Stomach smooth muscle (tissue), 2 donors: Measurements from ENCODE around the gene RUFY3.

Experiments used
- H3K27ac ChIP-seq: one replicate; pipeline ENCODE4 v1.7.0; 2013; ENCODE audit warnings: mild to moderate bottlenecking, low read length, inconsistent platforms
- H3K27me3 ChIP-seq, 2 donors: one replicate each; pipeline ENCODE4 v1.7.0; 2013; ENCODE audit warnings: low read length in 2 of 2; ENCODE audit not compliant: insufficient read depth in 2 of 2, control insufficient read depth in 1 of 2
- H3K36me3 ChIP-seq, 2 donors: one replicate each; pipeline ENCODE4 v1.7.0; 2013; ENCODE audit warnings: low read length in 2 of 2; ENCODE audit not compliant: control insufficient read depth in 2 of 2, insufficient read depth in 2 of 2
- H3K4me1 ChIP-seq: one replicate; pipeline ENCODE4 v1.7.0; 2013; ENCODE audit warnings: low read length; ENCODE audit not compliant: control insufficient read depth, insufficient read depth
- H3K4me3 ChIP-seq, 2 donors: one replicate each; pipeline ENCODE4 v1.7.0; 2013; ENCODE audit warnings: low read length in 2 of 2
- H3K9ac ChIP-seq, 2 donors: one replicate each; pipeline ENCODE4 v1.7.0; 2013; ENCODE audit warnings: low read length in 2 of 2, mild to moderate bottlenecking in 1 of 2
- H3K9me3 ChIP-seq, 2 donors: one replicate each; pipeline ENCODE4 v1.7.0; 2013; ENCODE audit warnings: low read length in 2 of 2; ENCODE audit not compliant: control insufficient read depth in 2 of 2
- donor health status: healthy.
- donor health status: Pancreatic carcinoma.

RUFY3 gene

DNA sequence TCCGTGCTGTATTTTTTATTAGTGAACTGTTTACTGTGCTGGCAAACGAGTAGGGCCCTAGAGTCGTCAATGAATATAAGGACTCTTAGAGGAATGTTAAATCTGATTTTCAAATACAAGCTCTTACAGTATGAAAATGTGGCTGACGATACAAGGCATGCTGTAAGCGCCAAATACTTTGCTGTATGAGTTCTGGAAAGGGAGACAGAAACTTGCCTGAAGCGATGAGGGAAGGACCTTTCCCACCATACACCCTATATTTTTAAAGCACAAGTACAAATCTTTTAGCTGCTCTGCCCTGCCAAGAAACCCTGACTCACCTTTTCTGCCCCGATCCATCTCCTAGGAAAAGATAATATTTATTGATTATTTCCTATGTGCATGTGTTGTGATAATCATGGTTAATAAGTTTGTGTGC, 15.7 kb upstream of the RUFY3 start:
- Histone ChIP-seq H3K9me3 (no peaks in the 10 kb centered on the region), H3K4me1 (peaks cover 19% of the 10 kb centered on the region), H3K36me3 (no peaks in the 10 kb centered on the region), H3K27me3 (no peaks in the 10 kb centered on the region), H3K4me3 (peak overlapping the region; percentile 79 to 90), H3K27ac (peak overlapping the region; percentile 86), H3K9ac (peak overlapping the region; percentile 67 to 87)

DNA sequence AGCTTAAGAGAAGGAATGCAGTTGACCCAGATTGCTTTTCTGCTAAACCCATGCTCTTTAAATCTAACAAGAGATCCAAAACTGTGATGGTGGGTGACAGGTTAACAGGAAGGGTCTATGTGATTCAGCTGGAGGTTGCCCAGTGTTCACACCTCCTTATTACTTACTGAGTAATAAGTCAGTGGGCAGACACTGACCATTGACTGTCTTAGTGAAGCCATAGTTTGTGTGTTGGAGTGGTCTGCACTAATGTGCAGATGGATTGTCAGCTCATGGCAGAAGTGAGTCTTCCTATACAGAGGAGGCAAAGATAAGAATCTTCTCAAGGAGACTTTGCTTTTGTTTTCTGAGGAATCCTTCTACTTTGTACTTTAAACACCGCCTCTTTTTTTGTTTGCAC, 15.2 kb upstream of the RUFY3 start:
- Histone ChIP-seq H3K9ac (peak overlapping the region; percentile 67 to 87), H3K27ac (peak overlapping the region; percentile 86), H3K36me3 (no peaks in the 10 kb centered on the region), H3K4me3 (peak overlapping the region; percentile 79 to 90), H3K27me3 (no peaks in the 10 kb centered on the region), H3K4me1 (peaks cover 19% of the 10 kb centered on the region), H3K9me3 (no peaks in the 10 kb centered on the region)

DNA sequence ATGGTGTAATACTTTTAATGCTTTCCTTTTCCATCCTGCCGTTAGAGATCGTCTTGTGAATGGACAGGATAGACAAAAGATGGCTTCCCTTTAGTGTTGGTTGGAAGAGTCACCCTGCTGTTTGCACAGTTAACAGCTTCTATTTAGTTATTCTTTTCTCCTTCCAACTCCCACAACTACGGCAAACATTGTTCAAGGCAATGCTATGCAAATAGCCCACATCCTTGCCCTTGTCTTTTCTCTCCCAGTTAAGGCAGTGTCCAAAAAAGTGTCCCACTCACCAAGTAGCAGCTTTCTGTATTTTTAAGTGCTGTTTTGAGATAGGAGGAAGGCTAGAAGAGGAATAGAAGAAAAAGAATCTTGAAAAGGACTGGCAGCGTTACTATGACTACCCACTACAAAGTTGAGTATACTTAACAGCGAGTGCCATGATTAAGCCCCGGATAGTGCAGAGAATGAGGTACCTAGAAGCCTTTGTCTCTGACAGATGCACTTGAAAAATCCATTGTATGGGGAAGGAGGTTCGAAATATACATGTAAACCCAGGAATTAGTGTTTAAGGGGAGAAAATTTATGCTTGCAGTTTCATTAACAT, 12.1 kb upstream of the RUFY3 start:
- no peaks in the 10 kb centered on the region for H3K36me3 ChIP-seq
- no peak overlapping the region for H3K27ac ChIP-seq

GRCh38 chr4:70711599-70711998, 10.2 kb upstream of the RUFY3 start:
- Histone ChIP-seq H3K27me3 (no peaks in the 10 kb centered on the region), H3K4me3 (no peak overlapping the region), H3K4me1 (peaks cover 5% of the 10 kb centered on the region), H3K9ac (no peak overlapping the region), H3K36me3 (no peaks in the 10 kb centered on the region), H3K9me3 (no peaks in the 10 kb centered on the region), H3K27ac (no peak overlapping the region)

More for the DNA sequence above, 12.1 kb upstream of the RUFY3 start:
- Histone ChIP-seq H3K9me3 (no peaks in the 10 kb centered on the region), H3K27me3 (no peaks in the 10 kb centered on the region), H3K4me1 (peaks cover 15% of the 10 kb centered on the region), H3K4me3 (no peak overlapping the region), H3K9ac (no peak overlapping the region)

DNA sequence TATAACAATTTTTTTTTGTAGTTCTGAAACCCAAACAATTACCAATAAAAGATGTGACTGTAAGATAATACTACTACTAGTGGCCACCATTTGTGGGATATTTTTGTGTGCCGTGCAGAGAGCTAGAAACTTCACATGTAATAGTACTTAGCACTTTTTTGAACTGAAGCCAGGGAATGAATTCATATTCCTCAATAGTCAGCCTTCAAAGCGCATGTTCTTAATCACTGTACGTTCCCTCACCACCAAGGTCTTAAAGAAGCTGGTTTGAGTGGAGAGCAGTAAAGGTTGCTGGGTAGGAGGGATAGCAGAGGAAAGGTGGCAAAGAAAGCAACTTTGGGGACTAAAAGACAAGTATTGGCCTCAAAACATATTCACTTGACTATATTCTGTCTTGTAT, 9.6 kb upstream of the RUFY3 start:
- Histone ChIP-seq H3K27me3 (no peaks in the 10 kb centered on the region), H3K27ac (no peak overlapping the region), H3K9ac (no peak overlapping the region), H3K9me3 (no peaks in the 10 kb centered on the region), H3K4me3 (no peak overlapping the region), H3K4me1 (peaks cover 3% of the 10 kb centered on the region), H3K36me3 (no peaks in the 10 kb centered on the region)

- Histone ChIP-seq H3K27ac (no peak overlapping the region), H3K4me1 (no peaks in the 10 kb centered on the region), H3K9ac (no peak overlapping the region), H3K36me3 (no peaks in the 10 kb centered on the region), H3K9me3 (no peaks in the 10 kb centered on the region), H3K27me3 (no peaks in the 10 kb centered on the region), H3K4me3 (no peak overlapping the region)
These were observed 8.9 kb upstream of the RUFY3 start for GRCh38 chr4:70712604-70713452.

DNA sequence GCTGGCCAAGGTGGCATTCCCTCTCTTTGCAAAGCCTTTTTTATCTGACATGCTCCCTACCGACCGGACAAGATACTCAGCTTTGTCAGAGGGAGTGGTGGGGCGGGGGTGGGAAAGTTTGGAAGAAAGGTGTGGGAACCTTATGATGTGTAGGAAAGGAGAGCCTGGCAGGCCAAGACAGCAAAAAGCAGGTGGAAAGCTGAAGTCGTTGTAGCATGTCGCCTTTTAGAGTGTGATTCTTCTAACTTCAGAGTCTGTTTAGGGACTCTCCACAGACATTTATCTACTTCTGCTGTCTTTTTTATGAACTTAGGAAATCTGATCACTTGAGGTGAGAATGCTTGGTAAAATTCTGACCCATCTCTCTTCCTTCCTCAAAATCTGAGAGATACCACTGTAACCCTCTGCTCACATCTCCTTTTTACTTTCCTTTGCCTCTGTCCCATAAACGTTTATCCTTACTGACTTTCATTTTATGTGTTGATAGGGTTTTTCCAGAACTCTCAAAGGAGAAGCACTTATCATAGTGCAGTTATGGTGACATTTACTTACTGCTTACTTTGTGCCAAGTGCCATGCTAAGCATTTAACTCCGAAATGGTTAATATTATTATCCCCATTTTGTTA, 8.2 kb upstream of the RUFY3 start:
- Histone ChIP-seq H3K4me1 (no peaks in the 10 kb centered on the region), H3K36me3 (no peaks in the 10 kb centered on the region), H3K27me3 (no peaks in the 10 kb centered on the region), H3K4me3 (no peak overlapping the region), H3K9ac (no peak overlapping the region), H3K27ac (no peak overlapping the region), H3K9me3 (no peaks in the 10 kb centered on the region)

DNA sequence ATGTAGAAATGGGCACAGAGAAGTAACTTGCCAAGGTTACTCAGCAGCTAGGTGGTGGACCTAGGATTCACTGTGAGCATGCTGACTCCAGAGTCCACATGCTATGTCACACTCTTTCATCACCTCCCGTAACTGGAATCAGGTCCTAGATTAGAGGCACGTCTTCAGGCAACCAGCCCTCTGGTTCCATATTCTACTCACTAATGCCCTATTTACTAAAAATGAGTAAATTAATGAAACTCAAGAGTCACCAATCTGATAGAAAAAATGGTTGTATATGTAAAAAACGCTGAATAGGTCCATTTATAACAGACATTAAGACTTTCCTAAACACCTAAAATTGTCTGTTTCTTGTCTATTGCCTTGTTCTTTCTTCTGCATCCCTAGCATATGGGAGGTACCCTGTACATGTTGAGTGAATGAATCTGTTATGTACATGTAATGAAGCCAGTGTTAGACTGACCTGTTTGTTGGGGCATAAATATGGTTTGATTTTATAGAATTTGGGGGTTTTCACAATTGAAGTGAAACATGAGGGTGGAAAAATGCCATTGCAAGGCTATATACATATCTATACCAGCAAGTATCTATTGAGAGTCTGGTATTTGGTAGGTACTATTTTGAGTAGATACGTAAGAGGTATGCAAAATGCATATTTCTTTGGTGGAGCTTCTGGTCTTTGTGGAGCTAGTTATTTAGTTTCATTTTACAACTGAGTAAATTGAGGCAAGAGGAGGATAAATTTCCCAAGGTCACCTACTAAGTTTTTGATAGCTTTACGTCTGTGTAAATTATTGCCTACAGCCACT, 7.5 kb upstream of the RUFY3 start:
- Histone ChIP-seq H3K9me3 (no peaks in the 10 kb centered on the region), H3K36me3 (no peaks in the 10 kb centered on the region), H3K9ac (no peak overlapping the region), H3K27me3 (no peaks in the 10 kb centered on the region), H3K4me1 (no peaks in the 10 kb centered on the region), H3K27ac (no peak overlapping the region), H3K4me3 (no peak overlapping the region)

DNA sequence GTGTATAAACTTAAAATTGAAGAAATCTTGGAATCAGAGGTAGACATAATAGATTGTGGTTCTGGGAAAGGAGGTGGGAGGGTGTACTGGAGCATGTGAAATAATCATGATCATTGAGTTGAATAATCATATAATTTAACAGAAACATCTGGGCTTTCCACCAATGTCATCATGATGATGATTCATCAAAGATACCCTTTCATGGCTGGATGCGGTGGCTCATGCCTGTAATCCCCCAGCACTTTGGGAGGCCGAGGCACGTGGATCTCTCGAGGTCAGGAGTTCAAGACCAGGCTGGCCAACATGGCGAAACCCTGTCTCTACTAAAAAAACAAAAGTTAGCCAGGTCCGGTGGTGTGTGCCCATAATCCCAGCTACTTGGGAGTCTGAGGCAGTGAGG, 6.7 kb upstream of the RUFY3 start:
- Histone ChIP-seq H3K9ac (no peak overlapping the region), H3K4me3 (no peak overlapping the region), H3K9me3 (no peaks in the 10 kb centered on the region), H3K36me3 (no peaks in the 10 kb centered on the region), H3K27me3 (no peaks in the 10 kb centered on the region), H3K4me1 (no peaks in the 10 kb centered on the region), H3K27ac (no peak overlapping the region)

- Histone ChIP-seq H3K4me3 (no peak overlapping the region), H3K9ac (no peak overlapping the region), H3K36me3 (no peaks in the 10 kb centered on the region), H3K4me1 (peaks cover 4% of the 10 kb centered on the region), H3K27me3 (no peaks in the 10 kb centered on the region), H3K9me3 (no peaks in the 10 kb centered on the region), H3K27ac (no peak overlapping the region)
These were observed 2.8 kb upstream of the RUFY3 start for GRCh38 chr4:70718811-70719604.
